GM21737 (cell line): ENCODE data around the gene THSD4.

ENCODE experiments used
- ATAC-seq: cut with Tn5 transposase; IDR thresholded peaks from one replicate; pipeline ENCODE4 v1.9.1; 2021; ENCODE audit warnings: mild to moderate bottlenecking, moderate library complexity; ENCODE audit not compliant: unreplicated experiment

The THSD4 gene

GRCh38 chr15:71465131-71465955 lies 350.1 kb downstream of the THSD4 start:
- ATAC-seq: no peak

- no peak for ATAC-seq
These were observed 353.4 kb downstream of the THSD4 start for GRCh38 chr15:71468715-71469114.

GRCh38 chr15:71469413-71469812 lies 354.1 kb downstream of the THSD4 start:
- no peak for ATAC-seq

GRCh38 chr15:71471347-71471746 lies 356.1 kb downstream of the THSD4 start:
- no peak for ATAC-seq

GRCh38 chr15:71472566-71472965 lies 357.3 kb downstream of the THSD4 start:
- ATAC-seq: no peak

GRCh38 chr15:71473751-71474150 lies 358.5 kb downstream of the THSD4 start:
- ATAC-seq: no peak

- no peak for ATAC-seq
These were observed 361.6 kb downstream of the THSD4 start for GRCh38 chr15:71476823-71477222.

- no peak for ATAC-seq
These were observed 365.3 kb downstream of the THSD4 start for GRCh38 chr15:71480556-71480955.

GRCh38 chr15:71484080-71484479 lies 368.8 kb downstream of the THSD4 start:
- no peak for ATAC-seq

GRCh38 chr15:71485094-71485693 lies 369.9 kb downstream of the THSD4 start:
- no peak for ATAC-seq

- no peak for ATAC-seq
These were observed 374.3 kb downstream of the THSD4 start for GRCh38 chr15:71489570-71489969.

- no peak for ATAC-seq
These were observed 378.3 kb downstream of the THSD4 start for GRCh38 chr15:71493526-71493925.

GRCh38 chr15:71494563-71495397 lies 379.5 kb downstream of the THSD4 start:
- ATAC-seq: no peak

GRCh38 chr15:71495398-71495780 lies 380.1 kb downstream of the THSD4 start:
- no peak for ATAC-seq

- ATAC-seq: no peak
These were observed 381.2 kb downstream of the THSD4 start for GRCh38 chr15:71496336-71496955.

GRCh38 chr15:71501344-71502076 lies 386.2 kb downstream of the THSD4 start:
- no peak for ATAC-seq

GRCh38 chr15:71502077-71502432 lies 386.8 kb downstream of the THSD4 start:
- ATAC-seq: no peak

GRCh38 chr15:71505962-71506361 lies 390.7 kb downstream of the THSD4 start:
- ATAC-seq: no peak

- ATAC-seq: no peak
These were observed 391.7 kb downstream of the THSD4 start for GRCh38 chr15:71506946-71507345.

GRCh38 chr15:71508081-71508682 lies 392.9 kb downstream of the THSD4 start:
- ATAC-seq: no peak
